HCT116 (cell line): ENCODE data around the gene ATP6V0A1. TPM values are rescaled to one million over a fixed set of nuclear protein-coding genes. Genes with fewer than 3 reads are reported as not detected.
"Not testable (repeated sequence)": the region's sequence is repeated elsewhere in the genome, so short reads cannot be mapped to it uniquely, and the experiment has no call there.

Experiments used
- ATAC-seq: fragments of 200-7000 bp; cut with Tn5 transposase; 2 replicates; pipeline ENCODE4 v1.9.1; 2020; ENCODE audit warnings: mild to moderate bottlenecking, moderate library complexity
- BruUV-seq: library from RNA; stranded (reverse); fragments of 400-500 nt; replicated peaks from 2 replicates; lab custom pipeline; 2021; lab: Mats Ljungman, UMichigan
- CTCF ChIA-PET: fragments of 300-600 bp; sonication (Branson Sonifier 250); formaldehyde crosslinking; loops from one replicate; lab custom pipeline; 2021; ENCODE audit warnings: antibody characterized with exemption; lab: Charles Lee
- POLR2A ChIA-PET: fragments of 300-600, 350-600 bp; sonication (Branson Sonifier 250); formaldehyde crosslinking; loops from one replicate; lab custom pipeline; 2021; ENCODE audit warnings: antibody characterized with exemption; lab: Charles Lee
- RAD21 ChIA-PET, 2 experiments: fragments of 300-600 bp; sonication (Branson Sonifier 250); formaldehyde crosslinking; loops; one replicate each; lab custom pipeline; 2023; ENCODE audit warnings: low total read pairs in 2 of 2; ENCODE audit not compliant: uncharacterized antibody in 2 of 2, unreplicated experiment in 2 of 2, low non-redundant PET in 1 of 2; lab: Charles Lee
- DNase-seq: peaks from one replicate; pipeline ENCODE4 v3.0.0-alpha.2; 2010; ENCODE audit warnings: low read depth, low spot score
- H2AFZ ChIP-seq: fragments of 200-600 bp; shearing (Covaris generic), sonication (generic); 2 replicates; pipeline ENCODE4 v1.6.1; 2017; ENCODE audit warnings: low read depth, mixed run types, mixed read lengths, antibody characterized with exemption, low read length; ENCODE audit not compliant: poor library complexity, severe bottlenecking
- H3K27ac ChIP-seq: 2 replicates; pipeline ENCODE4 v1.5.1; 2012; ENCODE audit warnings: low read depth, low read length
- H3K27me3 ChIP-seq: fragments of 200-600 bp; sonication (generic); 2 replicates; pipeline ENCODE4 v1.6.1; 2016; ENCODE audit warnings: mixed run types, low read length, mixed read lengths; ENCODE audit not compliant: insufficient read depth
- H3K36me3 ChIP-seq, 2 experiments: fragments of 200-500 bp in 1 of 2; fragments of 200-600 bp in 1 of 2; sonication (Bioruptor generic) in 1 of 2; sonication (generic) in 1 of 2; 2 replicates each; pipeline versions ENCODE4 v1.5.1 to v1.6.1; 2014 to 2016; ENCODE audit warnings: low read length in 2 of 2, inconsistent platforms in 1 of 2, mixed read lengths in 1 of 2, mixed run types in 1 of 2; ENCODE audit not compliant: insufficient read depth in 2 of 2, control insufficient read depth in 1 of 2
- H3K4me1 ChIP-seq, 2 experiments: fragments of 200-600 bp in 1 of 2; sonication (generic) in 1 of 2; 2 replicates each; pipeline versions ENCODE4 v1.5.1 to v1.6.1; 2012 to 2017; ENCODE audit warnings: low read length in 2 of 2, inconsistent platforms in 1 of 2, mild to moderate bottlenecking in 1 of 2, mixed read lengths in 1 of 2, mixed run types in 1 of 2, moderate library complexity in 1 of 2; ENCODE audit not compliant: insufficient read depth in 2 of 2, control insufficient read depth in 1 of 2
- H3K4me2 ChIP-seq: fragments of 200-600 bp; sonication (generic); 2 replicates; pipeline ENCODE4 v1.6.1; 2017; ENCODE audit warnings: mixed run types, low read length, mixed read lengths
- H3K4me3 ChIP-seq, 2 experiments: fragments of 200-600 bp in 1 of 2; sonication (generic) in 1 of 2; replicated peaks in 1 of 2; 2 replicates each; pipeline ENCODE4 v1.5.1; 2011 to 2016; ENCODE audit warnings: low read length in 2 of 2, control low read depth in 1 of 2, low read depth in 1 of 2, mild to moderate bottlenecking in 1 of 2, mixed read lengths in 1 of 2, mixed run types in 1 of 2
- H3K79me2 ChIP-seq: fragments of 200-600 bp; sonication (generic); 2 replicates; pipeline ENCODE4 v1.6.1; 2017; ENCODE audit warnings: mild to moderate bottlenecking, mixed run types, low read length, moderate library complexity, mixed read lengths; ENCODE audit not compliant: insufficient read depth
- H3K9ac ChIP-seq: fragments of 200-600 bp; sonication (generic); 2 replicates; pipeline ENCODE4 v1.6.1; 2016; ENCODE audit warnings: low read length, mixed read lengths
- H3K9me2 ChIP-seq: fragments of 200-600 bp; sonication (generic), shearing (Covaris generic); 2 replicates; pipeline ENCODE4 v1.6.1; 2017; ENCODE audit warnings: mixed run types, mild to moderate bottlenecking, moderate library complexity; ENCODE audit not compliant: insufficient read depth
- H3K9me3 ChIP-seq, 2 experiments: fragments of 200-500 bp in 1 of 2; fragments of 200-600 bp in 1 of 2; sonication (Bioruptor generic) in 1 of 2; sonication (generic) in 1 of 2; 2 replicates each; pipeline ENCODE4 v1.6.1; 2014 to 2017; ENCODE audit warnings: low read length in 2 of 2, mixed read lengths in 2 of 2, inconsistent platforms in 1 of 2, low read depth in 1 of 2, mild to moderate bottlenecking in 1 of 2, mixed run types in 1 of 2, moderate library complexity in 1 of 2; ENCODE audit not compliant: control insufficient read depth in 1 of 2, insufficient read depth in 1 of 2
- H4K20me1 ChIP-seq: fragments of 200-600 bp; sonication (generic), shearing (Covaris generic); 2 replicates; pipeline ENCODE4 v1.6.1; 2017; ENCODE audit warnings: mixed run types, mild to moderate bottlenecking, moderate library complexity; ENCODE audit not compliant: insufficient read depth
- CBX3 ChIP-seq: IDR thresholded peaks from 2 replicates; pipeline ENCODE4 v1.6.1; 2012; ENCODE audit warnings: low read depth
- CEBPB ChIP-seq: IDR thresholded peaks from 2 replicates; pipeline ENCODE4 v1.6.1; 2012; ENCODE audit warnings: low read depth
- EGR1 ChIP-seq: IDR thresholded peaks from 2 replicates; pipeline ENCODE4 v1.6.1; 2012; ENCODE audit warnings: low read depth
- ELF1 ChIP-seq: IDR thresholded peaks from 2 replicates; pipeline ENCODE4 v1.6.1; 2012; ENCODE audit warnings: low read depth, borderline replicate concordance
- EZH2phosphoT487 ChIP-seq: fragments of 200-600 bp; IDR thresholded peaks from 2 replicates; pipeline ENCODE4 v1.6.1; 2018; ENCODE audit warnings: antibody characterized with exemption, borderline replicate concordance
- JUND ChIP-seq: IDR thresholded peaks from 2 replicates; pipeline ENCODE4 v1.6.1; 2012
- RAD21 ChIP-seq: IDR thresholded peaks from 2 replicates; pipeline ENCODE4 v1.6.1; 2012; ENCODE audit warnings: low read depth, mild to moderate bottlenecking
- SIN3A ChIP-seq: IDR thresholded peaks from 2 replicates; pipeline ENCODE4 v1.6.1; 2012; ENCODE audit warnings: low read depth
- SP1 ChIP-seq: IDR thresholded peaks from 2 replicates; pipeline ENCODE4 v1.6.1; 2012; ENCODE audit warnings: low read depth
- ZFX ChIP-seq: fragments of 450-650 bp; IDR thresholded peaks from 2 replicates; pipeline ENCODE4 v1.6.1; 2017
- intact Hi-C: fragments of 100-400 bp; cut with micrococcal nuclease; formaldehyde crosslinking; loops from 2 replicates; pipeline ENCODE4 v1.10.0; 2022
- total RNA-seq: library from RNA; stranded (reverse); gene quantifications from one replicate; pipeline ENCODE4 v1.2.1, GENCODE V29; 2021; ENCODE audit not compliant: unreplicated experiment
- TF ChIP-seq, protein P1 (sequence below): IDR thresholded peaks from 2 replicates; pipeline ENCODE4 v1.6.1; 2012; ENCODE audit warnings: low read depth
- TF ChIP-seq, protein P2 (sequence below): IDR thresholded peaks from 2 replicates; pipeline ENCODE4 v1.6.1; 2012
- TF ChIP-seq, protein P3 (sequence below): IDR thresholded peaks from 2 replicates; pipeline ENCODE4 v1.6.1; 2012

Gene ATP6V0A1
- total RNA-seq, 1 experiment from 2014 or later = 65.2 TPM

DNA sequence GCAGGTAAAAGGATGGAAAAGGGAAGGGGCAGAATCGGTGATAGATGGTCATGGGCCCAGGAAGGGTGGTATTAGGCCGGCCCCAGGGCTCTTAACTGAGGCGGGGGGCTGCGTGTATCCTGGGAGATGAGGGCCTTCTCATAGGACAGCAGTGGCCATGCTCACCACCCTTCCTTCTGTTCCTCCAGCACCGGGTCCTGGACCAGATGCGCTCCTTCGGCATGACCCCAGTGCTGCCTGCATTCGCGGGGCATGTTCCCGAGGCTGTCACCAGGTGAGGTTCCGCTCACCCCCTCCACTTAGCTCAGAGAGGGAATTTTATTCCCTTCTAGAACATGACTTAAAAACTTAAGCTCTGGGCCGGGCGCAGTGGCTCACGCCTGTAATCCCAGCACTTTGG lies 79.8 kb downstream of the ATP6V0A1 start (continued):
- TF ChIP-seq, protein P1, sequence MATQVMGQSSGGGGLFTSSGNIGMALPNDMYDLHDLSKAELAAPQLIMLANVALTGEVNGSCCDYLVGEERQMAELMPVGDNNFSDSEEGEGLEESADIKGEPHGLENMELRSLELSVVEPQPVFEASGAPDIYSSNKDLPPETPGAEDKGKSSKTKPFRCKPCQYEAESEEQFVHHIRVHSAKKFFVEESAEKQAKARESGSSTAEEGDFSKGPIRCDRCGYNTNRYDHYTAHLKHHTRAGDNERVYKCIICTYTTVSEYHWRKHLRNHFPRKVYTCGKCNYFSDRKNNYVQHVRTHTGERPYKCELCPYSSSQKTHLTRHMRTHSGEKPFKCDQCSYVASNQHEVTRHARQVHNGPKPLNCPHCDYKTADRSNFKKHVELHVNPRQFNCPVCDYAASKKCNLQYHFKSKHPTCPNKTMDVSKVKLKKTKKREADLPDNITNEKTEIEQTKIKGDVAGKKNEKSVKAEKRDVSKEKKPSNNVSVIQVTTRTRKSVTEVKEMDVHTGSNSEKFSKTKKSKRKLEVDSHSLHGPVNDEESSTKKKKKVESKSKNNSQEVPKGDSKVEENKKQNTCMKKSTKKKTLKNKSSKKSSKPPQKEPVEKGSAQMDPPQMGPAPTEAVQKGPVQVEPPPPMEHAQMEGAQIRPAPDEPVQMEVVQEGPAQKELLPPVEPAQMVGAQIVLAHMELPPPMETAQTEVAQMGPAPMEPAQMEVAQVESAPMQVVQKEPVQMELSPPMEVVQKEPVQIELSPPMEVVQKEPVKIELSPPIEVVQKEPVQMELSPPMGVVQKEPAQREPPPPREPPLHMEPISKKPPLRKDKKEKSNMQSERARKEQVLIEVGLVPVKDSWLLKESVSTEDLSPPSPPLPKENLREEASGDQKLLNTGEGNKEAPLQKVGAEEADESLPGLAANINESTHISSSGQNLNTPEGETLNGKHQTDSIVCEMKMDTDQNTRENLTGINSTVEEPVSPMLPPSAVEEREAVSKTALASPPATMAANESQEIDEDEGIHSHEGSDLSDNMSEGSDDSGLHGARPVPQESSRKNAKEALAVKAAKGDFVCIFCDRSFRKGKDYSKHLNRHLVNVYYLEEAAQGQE = no peak
- TF ChIP-seq CEBPB (no peak), CBX3 (no peak), EZH2phosphoT487 (no peak), RAD21 (no peak), JUND (no peak), SIN3A (no peak), ZFX (no peak), EGR1 (no peak), ELF1 (no peak), SP1 (no peak)
- TF ChIP-seq, protein P2, sequence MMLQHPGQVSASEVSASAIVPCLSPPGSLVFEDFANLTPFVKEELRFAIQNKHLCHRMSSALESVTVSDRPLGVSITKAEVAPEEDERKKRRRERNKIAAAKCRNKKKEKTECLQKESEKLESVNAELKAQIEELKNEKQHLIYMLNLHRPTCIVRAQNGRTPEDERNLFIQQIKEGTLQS = no peak
- TF ChIP-seq, protein P3, sequence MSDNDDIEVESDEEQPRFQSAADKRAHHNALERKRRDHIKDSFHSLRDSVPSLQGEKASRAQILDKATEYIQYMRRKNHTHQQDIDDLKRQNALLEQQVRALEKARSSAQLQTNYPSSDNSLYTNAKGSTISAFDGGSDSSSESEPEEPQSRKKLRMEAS = no peak

DNA sequence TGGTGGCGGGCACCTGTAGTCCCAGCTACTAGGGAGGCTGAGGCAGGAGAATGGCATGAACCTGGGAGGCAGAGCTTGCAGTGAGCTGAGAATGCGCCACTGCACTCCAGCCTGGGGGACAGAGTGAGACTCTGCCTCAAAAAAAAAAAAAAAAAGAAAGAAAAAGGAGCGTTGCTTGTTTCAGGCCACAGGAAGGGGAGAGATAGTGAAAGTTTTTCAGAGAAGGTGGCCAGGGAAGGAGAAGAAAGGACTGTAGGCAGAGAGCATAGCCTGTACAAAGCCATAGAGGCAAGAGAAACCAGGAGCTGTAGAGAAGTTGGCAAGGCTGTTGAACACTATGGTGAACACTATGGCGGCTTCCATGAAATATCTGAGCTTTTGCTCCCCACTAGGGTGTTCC lies 81.9 kb downstream of the ATP6V0A1 start:
- H3K9ac ChIP-seq, BruUV-seq, H3K9me2 ChIP-seq, intact Hi-C loops, RAD21 ChIA-PET, H3K79me2 ChIP-seq, H4K20me1 ChIP-seq, ATAC-seq, H2AFZ ChIP-seq, POLR2A ChIA-PET, CTCF ChIA-PET, H3K27ac ChIP-seq, H3K27me3 ChIP-seq, H3K4me3 ChIP-seq, H3K9me3 ChIP-seq, H3K36me3 ChIP-seq, DNase-seq: not testable (repeated sequence)
- Histone ChIP-seq H3K4me1 (peaks cover 17 to 28% of the 10 kb centered on the region in 2 experiments), H3K4me2 (0 out of 2 replicates have a peak overlapping the region, but pooled peaks have one; percentile 37)
